Ovary (tissue), 10 donors: ENCODE measurements around the gene METTL25. TPM values are rescaled to one million over a fixed set of nuclear protein-coding genes. Genes with fewer than 3 reads are reported as not detected.

ENCODE experiments used
- DNase-seq, 5 donors: peaks; one replicate each; pipeline ENCODE4 v3.0.0-alpha.2; 2019 to 2020
- H3K27ac ChIP-seq, 2 donors: fragments of 200-600 bp; one replicate each; pipeline versions ENCODE4 v1.5.1 to v1.8.0; 2019 to 2022
- H3K27me3 ChIP-seq: fragments of 200-600 bp; one replicate; pipeline ENCODE4 v1.8.0; 2022
- H3K36me3 ChIP-seq: fragments of 200-600 bp; sonication (generic); one replicate; pipeline ENCODE4 v1.5.1; 2019
- H3K4me1 ChIP-seq: one replicate; pipeline ENCODE4 v1.8.1; 2013; ENCODE audit warnings: mild to moderate bottlenecking, moderate library complexity; ENCODE audit not compliant: insufficient read depth
- H3K4me3 ChIP-seq: fragments of 200-600 bp; sonication (generic); one replicate; pipeline ENCODE4 v1.5.1; 2017
- H3K9me3 ChIP-seq, 2 donors: fragments of 200-600 bp in 1 of 2; sonication (generic) in 1 of 2; one replicate each; pipeline versions ENCODE4 v1.5.1 to v1.8.1; 2013 to 2019; ENCODE audit warnings: mild to moderate bottlenecking in 1 of 2, moderate library complexity in 1 of 2
- EP300 ChIP-seq: sonication (generic); formaldehyde crosslinking; IDR thresholded peaks from one replicate; pipeline ENCODE4 v1.6.1; 2017; ENCODE audit warnings: antibody characterized with exemption
- POLR2A ChIP-seq: fragments of 450-650 bp; IDR thresholded peaks from one replicate; pipeline ENCODE4 v1.6.1; 2017; ENCODE audit warnings: antibody characterized with exemption, mild to moderate bottlenecking, moderate library complexity
- WGBS, 3 donors: extraction: QIAGEN DNeasy Blood & Tissue Kit in 1 of 3; methylation state at CpG; one replicate each; pipeline versions ENCODE4 v1.1.5 to v1.1.7; 2013 to 2017; 5-methylcytosine and 5-hydroxymethylcytosine counted together
- intact Hi-C, 4 donors: fragments of 100-400 bp; cut with DNase I; formaldehyde crosslinking; loops; one replicate each; pipeline versions ENCODE4 v1.11.0 to v1.15.1; 2022 to 2023
- long read RNA-seq, 3 donors: library from polyadenylated mRNA in 2 of 3; unstranded in 2 of 3; transcript quantifications; one replicate each; pipeline ENCODE4 v2.0.0 and lab custom pipeline, GENCODE V29; 2021 to 2026
- polyA plus RNA-seq, 2 donors: library from polyadenylated mRNA; stranded (reverse); fragments of 200-250 nt in 1 of 2; fragments of 350-450 nt in 1 of 2; fragmentation: Illumina TruSeq in 1 of 2; extraction: RNeasy Lipid Tissue Mini Kit (QIAGEN cat#74804) in 1 of 2; gene quantifications; one replicate each; pipeline ENCODE4 v1.2.3, GENCODE V29; 2013 to 2014
- total RNA-seq, 7 donors: library from RNA; depleted of rRNA in 2 of 7; stranded (reverse); fragments of >200 nt in 2 of 7; fragmentation: NEBNext Ultra II Directional in 3 of 7; extraction: Animal tissue kit (Norgen Biotek cat#: 25700) in 3 of 7; gene quantifications; one replicate each; pipeline versions ENCODE4 v1.1.0 to v1.2.4, GENCODE V29; 2016 to 2023
- TF ChIP-seq, protein P1 (sequence below), 3 donors: fragments of 450-650 bp in 2 of 3; fragments of 200-600 bp in 1 of 3; IDR thresholded peaks; one replicate each; pipeline versions ENCODE4 v1.5.1 to v1.8.0; 2016 to 2022; ENCODE audit warnings: antibody characterized with exemption in 3 of 3, mild to moderate bottlenecking in 1 of 3
- donor health status: DM: no; HTN: no; CAD: no; lungs with moderate emphysema.
- donor health status: DM: no; HTN: no; CAD: no.
- donor health status: Bipolar disorder and iron deficiency.
- donor health status: DM: yes; HTN: yes; CAD: no.
- donor health status: DM: no; HTN: no; CAD: no.
- donor health status: DM: yes; HTN: yes; CAD: no.

METTL25 gene, protein sequence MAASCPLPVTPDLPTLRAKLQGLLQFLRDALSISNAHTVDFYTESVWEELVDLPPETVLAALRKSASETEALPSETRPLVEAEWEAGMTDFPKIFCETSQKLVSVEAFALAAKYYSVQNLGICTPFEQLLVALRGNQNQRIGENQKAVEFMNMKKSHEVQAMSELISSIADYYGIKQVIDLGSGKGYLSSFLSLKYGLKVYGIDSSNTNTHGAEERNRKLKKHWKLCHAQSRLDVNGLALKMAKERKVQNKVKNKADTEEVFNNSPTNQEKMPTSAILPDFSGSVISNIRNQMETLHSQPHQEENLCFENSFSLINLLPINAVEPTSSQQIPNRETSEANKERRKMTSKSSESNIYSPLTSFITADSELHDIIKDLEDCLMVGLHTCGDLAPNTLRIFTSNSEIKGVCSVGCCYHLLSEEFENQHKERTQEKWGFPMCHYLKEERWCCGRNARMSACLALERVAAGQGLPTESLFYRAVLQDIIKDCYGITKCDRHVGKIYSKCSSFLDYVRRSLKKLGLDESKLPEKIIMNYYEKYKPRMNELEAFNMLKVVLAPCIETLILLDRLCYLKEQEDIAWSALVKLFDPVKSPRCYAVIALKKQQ
- 10 to 100 TPM; 10.0 to 21.2 (median 14.8) TPM for total RNA-seq
- 1 to 10 TPM; 5.7 to 5.9 TPM for polyA plus RNA-seq
- long read RNA-seq, donor 1, transcript METTL25-201 (12 exons, 2,093 nt) = major isoform, 15 of 26 reads
- long read RNA-seq, donor 1, partial matches to known transcripts = 1 of 26 reads
- long read RNA-seq, donor 1, other reads (novel, unspliced or antisense) = 9 of 26 reads
- long read RNA-seq, donor 2, partial matches to known transcripts = 0 of 1 reads
- long read RNA-seq, donor 2, other reads (novel, unspliced or antisense) = 0 of 1 reads
- long read RNA-seq, donor 3, partial matches to known transcripts = 0 of 7 reads
- long read RNA-seq, donor 3, other reads (novel, unspliced or antisense) = 3 of 7 reads

DNA sequence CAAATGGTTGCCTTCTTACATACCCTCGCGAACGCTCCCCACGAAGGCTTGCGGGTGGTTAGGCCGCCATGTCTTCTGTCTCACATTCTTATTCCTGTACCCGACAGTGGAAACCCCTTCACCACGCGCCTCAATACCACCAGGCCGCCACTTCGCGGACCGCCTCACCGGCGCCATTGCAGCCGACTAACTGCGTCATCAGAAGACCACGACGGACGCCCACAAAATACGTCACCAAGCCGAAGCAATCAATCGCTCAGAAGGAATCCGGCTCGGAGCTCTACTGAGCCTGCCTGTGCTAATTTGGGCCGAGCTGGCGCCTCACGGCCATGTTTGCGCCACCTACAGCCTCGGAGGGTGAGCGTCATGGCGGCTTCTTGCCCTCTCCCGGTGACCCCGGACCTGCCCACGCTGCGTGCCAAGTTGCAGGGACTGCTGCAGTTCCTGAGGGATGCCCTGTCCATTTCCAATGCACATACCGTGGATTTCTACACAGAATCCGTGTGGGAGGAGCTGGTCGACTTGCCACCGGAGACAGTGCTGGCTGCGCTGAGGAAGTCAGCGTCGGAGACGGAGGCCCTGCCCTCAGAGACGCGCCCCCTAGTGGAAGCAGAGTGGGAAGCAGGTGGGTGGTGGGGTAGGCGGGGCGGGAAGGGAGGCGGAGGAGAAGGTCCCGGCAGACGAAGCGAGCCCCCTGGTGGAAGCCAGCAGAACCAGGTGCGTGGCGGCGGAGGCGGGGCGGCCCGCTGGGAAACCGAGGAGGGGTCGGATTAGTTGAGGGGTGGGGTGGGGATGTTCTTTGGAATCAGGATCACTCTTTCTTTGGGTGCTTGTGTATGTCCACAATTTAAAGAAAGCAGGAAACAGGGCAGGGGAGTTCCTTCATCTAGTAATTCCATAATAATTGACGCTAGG is at the start of gene METTL25, which contains the start of gene CCDC59:
Gene METTL25, plus strand, starts transcription at position 330 of the 915 bp plus-strand sequence. Its CDS starts 37 bp downstream, at position 367.
Gene CCDC59, minus strand, starts transcription at position 188 of the 915 bp plus-strand sequence. Its CDS starts 11 bp downstream, at position 177.
- TF ChIP-seq POLR2A (peak; percentile 75), EP300 (no peak)
- TF ChIP-seq, protein P1, sequence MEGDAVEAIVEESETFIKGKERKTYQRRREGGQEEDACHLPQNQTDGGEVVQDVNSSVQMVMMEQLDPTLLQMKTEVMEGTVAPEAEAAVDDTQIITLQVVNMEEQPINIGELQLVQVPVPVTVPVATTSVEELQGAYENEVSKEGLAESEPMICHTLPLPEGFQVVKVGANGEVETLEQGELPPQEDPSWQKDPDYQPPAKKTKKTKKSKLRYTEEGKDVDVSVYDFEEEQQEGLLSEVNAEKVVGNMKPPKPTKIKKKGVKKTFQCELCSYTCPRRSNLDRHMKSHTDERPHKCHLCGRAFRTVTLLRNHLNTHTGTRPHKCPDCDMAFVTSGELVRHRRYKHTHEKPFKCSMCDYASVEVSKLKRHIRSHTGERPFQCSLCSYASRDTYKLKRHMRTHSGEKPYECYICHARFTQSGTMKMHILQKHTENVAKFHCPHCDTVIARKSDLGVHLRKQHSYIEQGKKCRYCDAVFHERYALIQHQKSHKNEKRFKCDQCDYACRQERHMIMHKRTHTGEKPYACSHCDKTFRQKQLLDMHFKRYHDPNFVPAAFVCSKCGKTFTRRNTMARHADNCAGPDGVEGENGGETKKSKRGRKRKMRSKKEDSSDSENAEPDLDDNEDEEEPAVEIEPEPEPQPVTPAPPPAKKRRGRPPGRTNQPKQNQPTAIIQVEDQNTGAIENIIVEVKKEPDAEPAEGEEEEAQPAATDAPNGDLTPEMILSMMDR (IDR thresholded peaks at IDR 0.05) = peak; percentile 93 to 98 (median 98)
- DNase-seq = peak; percentile 96 to 98 (median 98)
- peak within 1 kb of the TSS; percentile 88 to 95 for H3K27ac ChIP-seq
- peak within 1 kb of the TSS; percentile 88 for H3K4me3 ChIP-seq
- intact Hi-C loops = no loop called here
- peaks cover 4% of the 10 kb centered on the region for H3K4me1 ChIP-seq
- 0 to 1% (median 0%) methylated on average over 52 to 61 of the region's 61 CpGs for WGBS, 3 donors
- no peaks in the 10 kb centered on the region for H3K27me3 ChIP-seq
- H3K36me3 ChIP-seq = no peaks in the 10 kb centered on the region
- H3K9me3 ChIP-seq = no peaks in the 10 kb centered on the region

DNA sequence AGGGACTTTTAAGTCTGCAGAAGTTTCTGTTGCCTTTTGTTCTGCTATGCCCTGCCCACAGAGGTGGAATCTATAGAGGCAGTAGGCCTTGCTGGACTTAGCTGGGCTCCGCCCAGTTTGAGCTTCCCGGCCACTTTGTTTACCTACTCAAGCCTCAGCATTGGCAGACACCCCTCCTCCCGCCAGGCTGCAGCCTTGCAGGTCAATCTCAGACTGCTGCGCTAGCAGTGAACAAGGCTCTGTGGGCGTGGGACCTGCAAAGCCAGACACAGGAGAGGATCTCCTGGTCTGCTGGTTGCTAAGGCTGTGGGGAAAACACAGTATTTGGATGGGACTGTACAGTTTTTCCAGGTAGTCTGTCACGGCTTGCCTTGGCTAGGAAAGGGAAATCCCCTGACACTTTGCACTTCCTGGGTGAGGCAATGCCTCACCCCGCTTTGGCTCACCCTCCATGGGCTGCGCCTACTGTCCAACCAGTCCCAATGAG is 43.9 kb upstream of the METTL25 start:
- Histone ChIP-seq H3K27me3 (no peaks in the 10 kb centered on the region), H3K4me3 (no peak overlapping the region), H3K4me1 (no peaks in the 10 kb centered on the region), H3K36me3 (no peaks in the 10 kb centered on the region), H3K27ac (no peak overlapping the region), H3K9me3 (no peaks in the 10 kb centered on the region)
- TF ChIP-seq, protein P1 (IDR thresholded peaks at IDR 0.05) = no peak
- TF ChIP-seq EP300 (no peak), POLR2A (no peak)
- WGBS, 3 donors = 66 to 76% (median 67%) methylated on average over 8 of the region's 8 CpGs
- DNase-seq = no peak
- intact Hi-C loops = no loop called here

DNA sequence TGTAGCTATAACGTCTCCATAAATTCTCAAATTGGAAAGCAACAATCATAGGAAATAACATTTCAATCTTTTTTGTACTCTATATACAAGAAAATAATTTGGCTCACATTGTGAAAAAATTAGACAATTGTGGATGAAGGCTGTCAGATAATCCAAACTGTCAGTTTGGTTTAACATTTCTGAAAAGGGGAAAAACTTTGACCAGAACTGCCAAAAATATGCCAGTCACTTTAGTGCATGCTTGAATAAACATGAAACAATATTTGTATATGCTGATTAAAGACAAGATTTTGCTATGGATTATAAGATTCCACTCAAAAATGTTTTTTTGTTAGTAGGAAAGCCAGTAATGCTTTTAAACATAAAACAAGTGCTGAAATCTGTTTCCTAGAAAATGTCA is 39.1 kb upstream of the METTL25 start:
- no peaks in the 10 kb centered on the region for H3K36me3 ChIP-seq
- WGBS, 3 donors = 72 to 82% (median 75%) methylated on average over 1 of the region's 1 CpG
- H3K27ac ChIP-seq = no peak overlapping the region
- no peak overlapping the region for H3K4me3 ChIP-seq
- H3K4me1 ChIP-seq = no peaks in the 10 kb centered on the region
- DNase-seq = no peak
- H3K27me3 ChIP-seq = no peaks in the 10 kb centered on the region
- TF ChIP-seq POLR2A = no peak
- no peaks in the 10 kb centered on the region for H3K9me3 ChIP-seq
- intact Hi-C loops = no loop called here

DNA sequence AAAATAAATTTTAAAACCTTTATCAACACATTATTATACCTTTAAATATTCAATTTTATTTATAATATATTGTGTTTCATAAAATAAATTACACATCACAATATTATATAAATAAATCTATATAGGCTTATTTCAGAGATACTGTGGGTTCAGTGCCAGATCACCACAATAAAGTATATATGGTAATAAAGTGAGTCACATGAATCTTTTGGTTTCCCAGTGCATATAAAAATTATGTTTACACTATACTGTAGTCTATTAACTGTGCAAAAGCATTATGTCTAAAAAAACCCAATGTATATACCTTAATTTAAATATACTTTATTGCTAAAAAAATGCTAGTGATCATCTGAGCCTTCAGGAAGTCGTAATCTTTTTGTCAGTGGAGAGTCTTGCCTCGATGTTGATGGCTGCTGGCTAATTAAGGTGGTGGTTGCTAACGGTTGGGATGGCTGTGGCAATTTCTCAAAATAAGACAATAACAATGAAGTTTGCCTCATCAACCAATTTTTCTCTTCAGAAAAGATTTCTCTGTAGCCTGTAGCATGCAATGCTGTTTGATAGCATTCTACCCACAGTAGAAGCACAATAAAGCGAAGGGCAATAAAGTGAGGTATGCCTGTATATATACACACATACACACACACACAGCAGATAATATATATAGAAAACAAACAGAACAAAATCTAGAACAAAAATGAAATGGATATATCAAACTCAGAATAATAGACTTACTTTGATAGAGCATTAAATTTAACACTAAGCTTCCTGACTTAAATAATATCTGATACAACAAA is 32.6 kb upstream of the METTL25 start:
- intact Hi-C loops = no loop called here
- DNase-seq = no peak
- H3K9me3 ChIP-seq = no peaks in the 10 kb centered on the region
- H3K36me3 ChIP-seq = no peaks in the 10 kb centered on the region
- WGBS, 3 donors = 68 to 75% (median 74%) methylated on average over 4 of the region's 4 CpGs
- TF ChIP-seq POLR2A (no peak), EP300 (no peak)
- TF ChIP-seq, protein P1 (IDR thresholded peaks at IDR 0.05) = no peak
- H3K27ac ChIP-seq = no peak overlapping the region
- H3K27me3 ChIP-seq = no peaks in the 10 kb centered on the region
- H3K4me1 ChIP-seq = no peaks in the 10 kb centered on the region
- no peak overlapping the region for H3K4me3 ChIP-seq
